Panc1 (cell line): Measurements from ENCODE around the gene GRIN2D. TPM values are rescaled to one million over a fixed set of nuclear protein-coding genes. Genes with fewer than 3 reads are reported as not detected.

Experiments used
- ATAC-seq: fragments of 200-7000 bp; cut with Tn5 transposase; 2 replicates; pipeline ENCODE4 v1.9.1; 2020; ENCODE audit warnings: mild to moderate bottlenecking, moderate library complexity
- BruUV-seq: library from RNA; stranded (reverse); fragments of 400-500 nt; replicated peaks from 2 replicates; lab custom pipeline; 2021; lab: Mats Ljungman, UMichigan
- CTCF ChIA-PET: fragments of 300-600 bp; sonication (Branson Sonifier 250); formaldehyde crosslinking; loops from one replicate; lab custom pipeline; 2022; ENCODE audit warnings: antibody characterized with exemption; lab: Charles Lee
- POLR2A ChIA-PET: fragments of 300-600 bp; sonication (Branson Sonifier 250); formaldehyde crosslinking; loops from one replicate; lab custom pipeline; 2022; ENCODE audit warnings: antibody characterized with exemption; lab: Charles Lee
- DNase-seq: peaks from one replicate; pipeline ENCODE4 v3.0.0-alpha.2; 2010; ENCODE audit warnings: low read depth, low spot score
- H3K27ac ChIP-seq: 2 replicates; pipeline ENCODE4 v1.5.1; 2011; ENCODE audit warnings: mild to moderate bottlenecking, low read length, inconsistent platforms
- H3K27me3 ChIP-seq: fragments of 200-500 bp; sonication (Bioruptor generic); 2 replicates; pipeline ENCODE4 v1.6.0; 2014; ENCODE audit warnings: low read length, inconsistent platforms; ENCODE audit not compliant: control insufficient read depth, insufficient read depth
- H3K36me3 ChIP-seq: fragments of 200-500 bp; sonication (Bioruptor generic); 2 replicates; pipeline ENCODE4 v1.5.1; 2014; ENCODE audit warnings: inconsistent platforms, mild to moderate bottlenecking, low read length, moderate library complexity; ENCODE audit not compliant: control insufficient read depth, insufficient read depth
- H3K4me1 ChIP-seq: 2 replicates; pipeline ENCODE4 v1.5.1; 2011; ENCODE audit warnings: inconsistent platforms, mild to moderate bottlenecking, low read length, moderate library complexity; ENCODE audit not compliant: control insufficient read depth, insufficient read depth
- H3K4me3 ChIP-seq, 2 experiments: 2 replicates each; pipeline ENCODE4 v1.5.1; 2011 to 2012; ENCODE audit warnings: low read depth in 2 of 2, low read length in 2 of 2, mild to moderate bottlenecking in 2 of 2, inconsistent platforms in 1 of 2, moderate library complexity in 1 of 2
- H3K9me3 ChIP-seq: fragments of 200-500 bp; sonication (Bioruptor generic); 2 replicates; pipeline ENCODE4 v1.5.1; 2014; ENCODE audit warnings: low read depth, mild to moderate bottlenecking, inconsistent platforms, low read length, moderate library complexity; ENCODE audit not compliant: control insufficient read depth, insufficient read depth
- POLR2AphosphoS5 ChIP-seq: IDR thresholded peaks from 2 replicates; pipeline ENCODE4 v1.6.1; 2012; ENCODE audit warnings: mild to moderate bottlenecking, low read depth, low read length, moderate library complexity
- SIN3A ChIP-seq: IDR thresholded peaks from 2 replicates; pipeline ENCODE4 v1.6.1; 2012; ENCODE audit warnings: low read depth, mild to moderate bottlenecking, low read length, moderate library complexity, borderline replicate concordance; ENCODE audit not compliant: insufficient read depth
- TCF7L2 ChIP-seq: IDR thresholded peaks from 2 replicates; pipeline ENCODE4 v1.6.1; 2011; ENCODE audit warnings: mild to moderate bottlenecking, low read depth, low read length, inconsistent platforms
- in situ Hi-C: cut with HindIII; loops from 2 replicates; pipeline ENCODE4 v1.10.0; 2016; ENCODE audit warnings: low sequenced_read_pairs, low pct_unique_long_range_greater_than_20kb
- intact Hi-C: fragments of 100-400 bp; cut with micrococcal nuclease; formaldehyde crosslinking; loops from one replicate; pipeline ENCODE4 v1.10.0; 2022; ENCODE audit not compliant: unreplicated experiment
- total RNA-seq: library from RNA; stranded (reverse); gene quantifications from one replicate; pipeline ENCODE4 v1.2.1, GENCODE V29; 2021; ENCODE audit not compliant: unreplicated experiment
- TF ChIP-seq, protein P1 (sequence below), 2 experiments: IDR thresholded peaks; 2 replicates each; pipeline ENCODE4 v1.6.1; 2011 to 2012; ENCODE audit warnings: low read depth in 2 of 2, control low read depth in 1 of 2, low read length in 1 of 2, mild to moderate bottlenecking in 1 of 2, moderate library complexity in 1 of 2; ENCODE audit not compliant: insufficient read depth in 1 of 2
- TF ChIP-seq, protein P2 (sequence below): fragments of 450-650 bp; IDR thresholded peaks from 2 replicates; pipeline ENCODE4 v1.5.1; 2017; ENCODE audit warnings: mild to moderate bottlenecking

The GRIN2D gene
- total RNA-seq, 1 experiment from 2014 or later, result 6.2 TPM

DNA sequence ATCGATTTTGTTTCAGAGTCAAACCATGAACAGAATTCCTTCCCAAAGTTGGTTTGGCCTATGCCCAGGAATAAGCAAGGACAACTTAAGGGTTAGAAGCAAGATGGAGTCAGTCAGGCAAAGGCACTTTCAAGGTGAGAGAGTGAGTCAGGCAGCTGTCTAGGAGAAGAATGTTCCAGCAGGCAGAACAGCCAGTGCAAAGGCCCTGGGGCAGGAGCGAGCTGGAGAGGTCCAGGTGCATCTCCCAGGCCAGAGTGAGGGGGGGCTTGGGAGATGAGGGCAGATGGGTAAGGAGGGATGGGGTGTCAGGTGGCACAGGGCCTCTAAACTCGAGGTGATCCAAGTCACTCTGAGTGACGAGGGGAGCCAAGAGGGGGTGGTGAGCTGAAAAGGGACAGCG lies 43.1 kb downstream of the GRIN2D start:
- H3K4me1 ChIP-seq, result no peaks in the 10 kb centered on the region
- no peak for DNase-seq
- no peaks in the 10 kb centered on the region for H3K9me3 ChIP-seq
- ChIA-PET POLR2A (no interaction called here), CTCF (no interaction called here)
- H3K27ac ChIP-seq, result no peak overlapping the region
- no peaks in the 10 kb centered on the region for H3K27me3 ChIP-seq
- H3K4me3 ChIP-seq, result no peak overlapping the region
- ATAC-seq, result no peak
- intact Hi-C loops, result no loop called here
- no peak for TF ChIP-seq POLR2AphosphoS5
- TF ChIP-seq, protein P1, sequence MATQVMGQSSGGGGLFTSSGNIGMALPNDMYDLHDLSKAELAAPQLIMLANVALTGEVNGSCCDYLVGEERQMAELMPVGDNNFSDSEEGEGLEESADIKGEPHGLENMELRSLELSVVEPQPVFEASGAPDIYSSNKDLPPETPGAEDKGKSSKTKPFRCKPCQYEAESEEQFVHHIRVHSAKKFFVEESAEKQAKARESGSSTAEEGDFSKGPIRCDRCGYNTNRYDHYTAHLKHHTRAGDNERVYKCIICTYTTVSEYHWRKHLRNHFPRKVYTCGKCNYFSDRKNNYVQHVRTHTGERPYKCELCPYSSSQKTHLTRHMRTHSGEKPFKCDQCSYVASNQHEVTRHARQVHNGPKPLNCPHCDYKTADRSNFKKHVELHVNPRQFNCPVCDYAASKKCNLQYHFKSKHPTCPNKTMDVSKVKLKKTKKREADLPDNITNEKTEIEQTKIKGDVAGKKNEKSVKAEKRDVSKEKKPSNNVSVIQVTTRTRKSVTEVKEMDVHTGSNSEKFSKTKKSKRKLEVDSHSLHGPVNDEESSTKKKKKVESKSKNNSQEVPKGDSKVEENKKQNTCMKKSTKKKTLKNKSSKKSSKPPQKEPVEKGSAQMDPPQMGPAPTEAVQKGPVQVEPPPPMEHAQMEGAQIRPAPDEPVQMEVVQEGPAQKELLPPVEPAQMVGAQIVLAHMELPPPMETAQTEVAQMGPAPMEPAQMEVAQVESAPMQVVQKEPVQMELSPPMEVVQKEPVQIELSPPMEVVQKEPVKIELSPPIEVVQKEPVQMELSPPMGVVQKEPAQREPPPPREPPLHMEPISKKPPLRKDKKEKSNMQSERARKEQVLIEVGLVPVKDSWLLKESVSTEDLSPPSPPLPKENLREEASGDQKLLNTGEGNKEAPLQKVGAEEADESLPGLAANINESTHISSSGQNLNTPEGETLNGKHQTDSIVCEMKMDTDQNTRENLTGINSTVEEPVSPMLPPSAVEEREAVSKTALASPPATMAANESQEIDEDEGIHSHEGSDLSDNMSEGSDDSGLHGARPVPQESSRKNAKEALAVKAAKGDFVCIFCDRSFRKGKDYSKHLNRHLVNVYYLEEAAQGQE (IDR thresholded peaks at IDR 0.05; ENCODE audit: insufficient read depth in 1 of 2, low read depth in 2 of 2, low read length in 1 of 2), result no peak
- TF ChIP-seq, protein P2, sequence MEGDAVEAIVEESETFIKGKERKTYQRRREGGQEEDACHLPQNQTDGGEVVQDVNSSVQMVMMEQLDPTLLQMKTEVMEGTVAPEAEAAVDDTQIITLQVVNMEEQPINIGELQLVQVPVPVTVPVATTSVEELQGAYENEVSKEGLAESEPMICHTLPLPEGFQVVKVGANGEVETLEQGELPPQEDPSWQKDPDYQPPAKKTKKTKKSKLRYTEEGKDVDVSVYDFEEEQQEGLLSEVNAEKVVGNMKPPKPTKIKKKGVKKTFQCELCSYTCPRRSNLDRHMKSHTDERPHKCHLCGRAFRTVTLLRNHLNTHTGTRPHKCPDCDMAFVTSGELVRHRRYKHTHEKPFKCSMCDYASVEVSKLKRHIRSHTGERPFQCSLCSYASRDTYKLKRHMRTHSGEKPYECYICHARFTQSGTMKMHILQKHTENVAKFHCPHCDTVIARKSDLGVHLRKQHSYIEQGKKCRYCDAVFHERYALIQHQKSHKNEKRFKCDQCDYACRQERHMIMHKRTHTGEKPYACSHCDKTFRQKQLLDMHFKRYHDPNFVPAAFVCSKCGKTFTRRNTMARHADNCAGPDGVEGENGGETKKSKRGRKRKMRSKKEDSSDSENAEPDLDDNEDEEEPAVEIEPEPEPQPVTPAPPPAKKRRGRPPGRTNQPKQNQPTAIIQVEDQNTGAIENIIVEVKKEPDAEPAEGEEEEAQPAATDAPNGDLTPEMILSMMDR, result no peak
- no peak for TF ChIP-seq TCF7L2
- TF ChIP-seq SIN3A, result no peak
- BruUV-seq, result no TSS peak
- no peaks in the 10 kb centered on the region for H3K36me3 ChIP-seq
- in situ Hi-C loops, result no loop called here

DNA sequence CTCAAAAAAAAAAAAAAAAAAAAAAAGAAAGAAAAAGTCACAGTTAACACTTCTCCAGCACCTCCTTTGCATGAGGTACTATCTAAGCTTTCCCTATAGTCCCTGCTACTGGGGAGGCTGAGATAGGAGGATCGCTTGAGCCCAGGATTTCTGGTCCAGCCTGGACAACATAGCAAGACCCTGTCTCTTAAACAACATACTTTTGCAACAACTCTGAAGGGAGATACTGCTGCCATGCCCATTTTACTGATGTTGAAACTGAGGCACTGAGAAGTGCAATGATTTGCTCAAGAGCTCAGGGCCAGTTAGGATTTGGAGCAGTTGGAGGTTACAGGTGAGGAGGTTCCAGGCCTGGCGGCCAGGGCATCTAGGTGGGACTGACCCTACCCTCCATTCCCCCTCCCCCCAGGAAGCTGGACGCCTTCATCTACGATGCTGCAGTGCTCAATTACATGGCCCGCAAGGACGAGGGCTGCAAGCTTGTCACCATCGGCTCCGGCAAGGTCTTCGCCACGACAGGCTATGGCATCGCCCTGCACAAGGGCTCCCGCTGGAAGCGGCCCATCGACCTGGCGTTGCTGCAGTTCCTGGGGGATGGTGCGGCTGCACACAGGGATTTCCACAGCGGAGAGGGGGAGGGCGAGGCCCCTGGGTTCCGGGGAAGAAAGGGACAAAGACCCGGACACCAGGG lies 48.0 kb downstream of the GRIN2D start:
- ChIA-PET POLR2A (no interaction called here), CTCF (no interaction called here)
- H3K9me3 ChIP-seq, result no peaks in the 10 kb centered on the region
- H3K27me3 ChIP-seq, result no peaks in the 10 kb centered on the region
- no TSS peak for BruUV-seq
- intact Hi-C loops (no loop called here), in situ Hi-C loops (no loop called here)
- ATAC-seq (no peak), DNase-seq (no peak)
- no peak overlapping the region for H3K27ac ChIP-seq
- TF ChIP-seq, protein P2, result no peak
- TF ChIP-seq, protein P1 (IDR thresholded peaks at IDR 0.05; ENCODE audit: insufficient read depth in 1 of 2, low read depth in 2 of 2, low read length in 1 of 2), result no peak
- TF ChIP-seq TCF7L2 (no peak), SIN3A (no peak), POLR2AphosphoS5 (no peak)
- peaks cover 6% of the 10 kb centered on the region for H3K4me1 ChIP-seq
- no peak overlapping the region for H3K4me3 ChIP-seq
- H3K36me3 ChIP-seq, result no peaks in the 10 kb centered on the region; the same call in 1 of the 2 replicates
